ENCODE data around the gene LMO4. TPM values are rescaled to one million over a fixed set of nuclear protein-coding genes. Genes with fewer than 3 reads are reported as not detected.

Gene LMO4
- total and polyA plus RNA-seq, 2 of the 13 experiments (the other 11 are each of a cell fraction or from before 2014, with no cell fraction given): 19.3 to 49.9 TPM

- TF ChIP-seq ZBTB33 (CRISPR knock-in tag; IDR thresholded peaks at IDR 0.05) (no peak), ZSCAN12 (CRISPR knock-in tag; IDR thresholded peaks at IDR 0.05) (no peak), CREB1 (IDR thresholded peaks at IDR 0.05) (peak; percentile 84), CREB1 (CRISPR knock-in tag; IDR thresholded peaks at IDR 0.05) (peak; percentile 94), KLF6 (CRISPR knock-in tag; IDR thresholded peaks at IDR 0.05) (no peak), HOXA9 (CRISPR knock-in tag; IDR thresholded peaks at IDR 0.05; ENCODE audit: borderline replicate concordance) (no peak), ZNF282 (IDR thresholded peaks at IDR 0.05; ENCODE audit: partially characterized antibody) (no peak), KIAA2018 (CRISPR knock-in tag; IDR thresholded peaks at IDR 0.05; ENCODE audit: borderline replicate concordance) (no peak), ARID2 (CRISPR knock-in tag; IDR thresholded peaks at IDR 0.05; ENCODE audit: borderline replicate concordance) (no peak), HHEX (CRISPR knock-in tag; IDR thresholded peaks at IDR 0.05) (no peak), HNF1A (IDR thresholded peaks at IDR 0.05; ENCODE audit: low read depth) (no peak), HNF1A (CRISPR knock-in tag; IDR thresholded peaks at IDR 0.05; ENCODE audit: borderline replicate concordance) (no peak), ZNF543 (CRISPR knock-in tag; IDR thresholded peaks at IDR 0.05) (no peak), CHD4 (IDR thresholded peaks at IDR 0.05; ENCODE audit: borderline replicate concordance, low read length) (no peak), MXD3 (CRISPR knock-in tag; IDR thresholded peaks at IDR 0.05) (peak; percentile 23; the same call in 1 of the 2 replicates)
These were observed at the start of gene LMO4 (continued) for GRCh38 chr1:87328272-87329050.
